Measurements from ENCODE around the gene CTNNA3.

GRCh38 chr10:66799474-66799873 lies 896.5 kb downstream of the CTNNA3 start:
- TF ChIP-seq CTCF (IDR thresholded peaks at IDR 0.05; ENCODE audit: insufficient read depth, low read length, poor library complexity, severe bottlenecking), result no peak
- no peak for TF ChIP-seq EZH2phosphoT487 (conservative IDR thresholded peaks at IDR 0.05; ENCODE audit: low read length)
